GM23338 (cell line): ENCODE results near the gene PXDN. TPM values are rescaled to one million over a fixed set of nuclear protein-coding genes. Genes with fewer than 3 reads are reported as not detected.
A peak's percentile ranks its signal among the peaks of the same experiment; 100 is the strongest.

Experiments used
- ATAC-seq: fragments of 200-7000 bp; cut with Tn5 transposase; 3 replicates; pipeline ENCODE4 v1.9.1; 2020
- DNase-seq: peaks from one replicate; pipeline ENCODE4 v3.0.0-alpha.2; 2015; ENCODE audit warnings: low spot score
- H2AFZ ChIP-seq: fragments of 200-600 bp; sonication (generic); 2 replicates; pipeline ENCODE4 v1.8.0; 2016; ENCODE audit warnings: antibody characterized with exemption, mild to moderate bottlenecking, moderate library complexity
- H3F3A ChIP-seq: fragments of 200-600 bp; sonication (generic); replicated peaks from 2 replicates; pipeline ENCODE4 v1.8.0; 2017; ENCODE audit warnings: antibody characterized with exemption, mixed run types, low read depth
- H3K27ac ChIP-seq: fragments of 200-600 bp; sonication (generic); 2 replicates; pipeline ENCODE4 v1.6.1; 2016; ENCODE audit warnings: low read depth
- H3K27me3 ChIP-seq: fragments of 200-600 bp; sonication (generic); 2 replicates; pipeline ENCODE4 v1.8.0; 2016; ENCODE audit warnings: mild to moderate bottlenecking, mixed run types, moderate library complexity; ENCODE audit not compliant: insufficient read depth
- H3K36me3 ChIP-seq: fragments of 200-600 bp; sonication (generic); 2 replicates; pipeline ENCODE4 v1.8.0; 2016; ENCODE audit warnings: mild to moderate bottlenecking; ENCODE audit not compliant: insufficient read depth
- H3K4me1 ChIP-seq: fragments of 200-600 bp; sonication (generic); 2 replicates; pipeline ENCODE4 v1.8.0; 2016; ENCODE audit warnings: mild to moderate bottlenecking, moderate library complexity; ENCODE audit not compliant: insufficient read depth
- H3K4me2 ChIP-seq: fragments of 200-600 bp; sonication (generic); 2 replicates; pipeline ENCODE4 v1.7.1; 2017; ENCODE audit warnings: mixed run types
- H3K4me3 ChIP-seq: fragments of 200-600 bp; sonication (generic); 2 replicates; pipeline ENCODE4 v1.6.1; 2016; ENCODE audit warnings: mixed run types
- H3K79me2 ChIP-seq: fragments of 200-600 bp; sonication (generic); replicated peaks from 2 replicates; pipeline ENCODE4 v1.8.0; 2017; ENCODE audit warnings: mild to moderate bottlenecking; ENCODE audit not compliant: insufficient read depth
- H3K9me2 ChIP-seq: fragments of 200-600 bp; sonication (generic); 2 replicates; pipeline ENCODE4 v1.8.0; 2017; ENCODE audit not compliant: insufficient read depth
- H4K20me1 ChIP-seq: fragments of 200-600 bp; sonication (generic); replicated peaks from 2 replicates; pipeline ENCODE4 v1.8.0; 2017; ENCODE audit warnings: mild to moderate bottlenecking; ENCODE audit not compliant: insufficient read depth
- H3K27ac Mint-ChIP-seq: 2 replicates; pipeline ENCODE4 v1.8.0; 2020; ENCODE audit warnings: inconsistent platforms, mild to moderate bottlenecking, moderate library complexity, mixed read lengths
- H3K27me3 Mint-ChIP-seq: 3 replicates; pipeline ENCODE4 v1.8.0; 2022; ENCODE audit warnings: low read depth, mild to moderate bottlenecking, moderate library complexity, mixed read lengths, inconsistent platforms; ENCODE audit not compliant: insufficient read depth, poor library complexity
- H3K36me3 Mint-ChIP-seq: 3 replicates; pipeline ENCODE4 v1.8.0; 2021; ENCODE audit warnings: low read depth, mild to moderate bottlenecking, inconsistent platforms, moderate library complexity, mixed read lengths
- H3K4me1 Mint-ChIP-seq: 3 replicates; pipeline ENCODE4 v1.8.0; 2020; ENCODE audit warnings: mild to moderate bottlenecking, inconsistent platforms, mixed read lengths
- H3K4me3 Mint-ChIP-seq: 3 replicates; pipeline ENCODE4 v1.8.0; 2021; ENCODE audit warnings: moderate library complexity, mild to moderate bottlenecking, inconsistent platforms, mixed read lengths
- H3K9me3 Mint-ChIP-seq: 3 replicates; pipeline ENCODE4 v1.8.0; 2020; ENCODE audit warnings: moderate library complexity, mild to moderate bottlenecking, inconsistent platforms, mixed read lengths
- CREB1 ChIP-seq: fragments of 250-450 bp; sonication (Bioruptor Pico); IDR thresholded peaks from 2 replicates; pipeline ENCODE4 v1.5.0; 2020; ENCODE audit warnings: low read depth, mild to moderate bottlenecking, moderate library complexity
- JUNB ChIP-seq: IDR thresholded peaks from one replicate; pipeline ENCODE4 v1.6.1; 2016; ENCODE audit warnings: antibody characterized with exemption; ENCODE audit not compliant: unreplicated experiment
- NANOG ChIP-seq: IDR thresholded peaks from 2 replicates; pipeline ENCODE4 v1.6.1; 2016; ENCODE audit warnings: antibody characterized with exemption, borderline replicate concordance
- ZNF331 ChIP-seq: fragments of 250-450 bp; sonication (Bioruptor Pico); IDR thresholded peaks from 2 replicates; pipeline ENCODE4 v1.5.0; 2020; ENCODE audit warnings: low read depth, mild to moderate bottlenecking, moderate library complexity
- polyA plus RNA-seq: library from polyadenylated mRNA; unstranded; fragments of >200 nt; fragmentation: Nextera tagmentation; extraction: Ambion mirVana; gene quantifications from 2 replicates; pipeline ENCODE4 v1.2.1, GENCODE V29; 2016
- total RNA-seq: library from RNA; depleted of rRNA; stranded (reverse); fragments of >200 nt; shearing (Covaris generic); gene quantifications from 2 replicates; pipeline ENCODE4 v1.2.3, GENCODE V29; 2014
- TF ChIP-seq, protein P1 (sequence below): IDR thresholded peaks from 2 replicates; pipeline ENCODE4 v1.6.1; 2016; ENCODE audit warnings: antibody characterized with exemption
- TF ChIP-seq, protein P2 (sequence below), 2 experiments: fragments of 200-600 bp in 1 of 2; sonication (generic) in 1 of 2; conservative IDR thresholded peaks; 2 replicates each; pipeline versions ENCODE4 v1.5.1 to v1.6.1; 2016 to 2017; ENCODE audit warnings: antibody characterized with exemption in 2 of 2, low read depth in 2 of 2, mild to moderate bottlenecking in 2 of 2, moderate library complexity in 1 of 2

Gene PXDN
- total and polyA plus RNA-seq, 2 experiments from 2014 or later, result 42.2 to 225 TPM

DNA sequence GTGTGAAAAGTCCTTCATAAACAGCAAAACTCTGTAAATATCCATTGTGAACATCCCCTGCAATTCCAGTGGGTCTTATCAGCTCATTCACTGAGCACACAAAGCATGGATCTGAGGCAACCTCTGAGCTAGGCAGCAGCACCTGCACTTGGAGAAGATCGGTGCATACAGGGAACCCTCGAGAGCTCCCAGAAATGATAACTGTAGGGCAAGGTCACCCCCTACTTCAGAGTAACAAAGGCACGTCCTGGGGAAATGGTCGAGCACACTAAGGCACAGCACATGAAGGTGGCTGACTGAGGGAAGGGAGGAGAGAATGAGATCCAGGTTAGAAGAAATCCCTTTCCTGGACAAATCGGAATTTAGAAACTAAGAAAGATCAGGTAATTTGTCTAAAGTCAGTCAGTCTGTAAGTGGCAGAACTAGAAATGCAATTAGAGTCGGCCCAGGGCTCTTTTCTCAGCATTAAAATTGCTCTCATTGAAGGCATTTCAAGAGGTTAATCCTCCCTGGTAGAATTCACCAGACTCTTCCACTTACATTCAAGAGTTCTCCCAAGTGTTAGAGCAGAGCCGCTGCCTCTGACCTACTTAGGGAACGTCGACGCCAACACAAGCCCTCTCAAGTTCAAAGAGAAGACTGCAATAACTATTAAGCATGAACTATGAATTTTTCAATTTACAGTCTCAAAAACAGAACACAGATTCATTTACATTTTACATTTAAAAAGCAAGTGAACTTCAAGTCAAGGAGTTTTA, 45.9 kb downstream of the PXDN start:
- H4K20me1 ChIP-seq, result peaks cover 29% of the 10 kb centered on the region
- H3K27ac ChIP-seq, result no peak overlapping the region; the same call in 1 of the 2 replicates
- 0 out of 3 replicates have a peak, but pooled peaks cover 2% of the 10 kb centered on the region for H3K36me3 Mint-ChIP-seq
- H3K79me2 ChIP-seq, result peaks cover 71% of the 10 kb centered on the region
- no peak overlapping the region for H2AFZ ChIP-seq
- H3F3A ChIP-seq, result no peaks in the 10 kb centered on the region
- no peaks in the 10 kb centered on the region for H3K36me3 ChIP-seq
- TF ChIP-seq, protein P1, sequence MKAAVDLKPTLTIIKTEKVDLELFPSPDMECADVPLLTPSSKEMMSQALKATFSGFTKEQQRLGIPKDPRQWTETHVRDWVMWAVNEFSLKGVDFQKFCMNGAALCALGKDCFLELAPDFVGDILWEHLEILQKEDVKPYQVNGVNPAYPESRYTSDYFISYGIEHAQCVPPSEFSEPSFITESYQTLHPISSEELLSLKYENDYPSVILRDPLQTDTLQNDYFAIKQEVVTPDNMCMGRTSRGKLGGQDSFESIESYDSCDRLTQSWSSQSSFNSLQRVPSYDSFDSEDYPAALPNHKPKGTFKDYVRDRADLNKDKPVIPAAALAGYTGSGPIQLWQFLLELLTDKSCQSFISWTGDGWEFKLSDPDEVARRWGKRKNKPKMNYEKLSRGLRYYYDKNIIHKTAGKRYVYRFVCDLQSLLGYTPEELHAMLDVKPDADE, result no peak
- no peak overlapping the region for H3K4me3 Mint-ChIP-seq
- H3K4me1 ChIP-seq, result peaks cover 16% of the 10 kb centered on the region
- H3K4me3 ChIP-seq, result no peak overlapping the region
- peaks cover 13% of the 10 kb centered on the region for H3K27me3 Mint-ChIP-seq
- no peaks in the 10 kb centered on the region for H3K9me3 Mint-ChIP-seq
- H3K9me2 ChIP-seq, result no peaks in the 10 kb centered on the region
- no peak overlapping the region for H3K4me2 ChIP-seq
- H3K27me3 ChIP-seq, result no peaks in the 10 kb centered on the region
- ATAC-seq (peak; percentile 14; the same call in 1 of the 3 replicates), DNase-seq (no peak)
- no peak overlapping the region for H3K27ac Mint-ChIP-seq
- H3K4me1 Mint-ChIP-seq, result peaks cover 45% of the 10 kb centered on the region

DNA sequence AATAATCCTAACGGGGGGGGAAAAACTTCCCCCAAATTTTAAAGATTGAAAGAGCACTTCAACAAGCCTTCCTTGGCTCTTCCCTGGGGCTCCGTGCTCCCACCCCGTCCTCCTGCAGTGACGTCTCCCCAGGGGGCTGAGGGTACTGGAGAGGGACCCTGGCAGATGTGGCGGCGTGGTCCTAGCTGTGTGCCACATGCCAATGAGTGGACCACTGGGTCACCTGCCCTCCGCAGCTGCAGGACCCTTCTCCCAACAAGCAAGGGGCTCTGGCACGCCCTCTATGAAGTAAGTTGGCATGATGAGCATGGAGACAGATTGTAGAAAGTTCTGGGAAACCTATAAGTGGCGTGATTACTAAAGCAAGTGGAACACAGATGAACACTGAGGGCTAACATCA, 46.7 kb downstream of the PXDN start:
- H3K4me1 Mint-ChIP-seq, result peaks cover 43% of the 10 kb centered on the region
- Histone ChIP-seq H3K9me2 (no peaks in the 10 kb centered on the region), H2AFZ (no peak overlapping the region), H4K20me1 (peaks cover 29% of the 10 kb centered on the region), H3K36me3 (no peaks in the 10 kb centered on the region), H3K4me3 (no peak overlapping the region), H3K4me2 (no peak overlapping the region), H3K4me1 (peaks cover 16% of the 10 kb centered on the region), H3K79me2 (peaks cover 79% of the 10 kb centered on the region), H3K27ac (no peak overlapping the region), H3F3A (no peaks in the 10 kb centered on the region), H3K27me3 (no peaks in the 10 kb centered on the region)
- peaks cover 7% of the 10 kb centered on the region for H3K36me3 Mint-ChIP-seq
- H3K9me3 Mint-ChIP-seq, result no peaks in the 10 kb centered on the region
- H3K27me3 Mint-ChIP-seq, result peaks cover 11% of the 10 kb centered on the region
- DNase-seq, result no peak
- ATAC-seq, result no peak
- no peak for TF ChIP-seq CREB1 (CRISPR knock-in tag)
- no peak for TF ChIP-seq ZNF331
- TF ChIP-seq NANOG, result no peak
- no peak overlapping the region; the same call in 1 of the 2 replicates for H3K27ac Mint-ChIP-seq
- no peak overlapping the region for H3K4me3 Mint-ChIP-seq

DNA sequence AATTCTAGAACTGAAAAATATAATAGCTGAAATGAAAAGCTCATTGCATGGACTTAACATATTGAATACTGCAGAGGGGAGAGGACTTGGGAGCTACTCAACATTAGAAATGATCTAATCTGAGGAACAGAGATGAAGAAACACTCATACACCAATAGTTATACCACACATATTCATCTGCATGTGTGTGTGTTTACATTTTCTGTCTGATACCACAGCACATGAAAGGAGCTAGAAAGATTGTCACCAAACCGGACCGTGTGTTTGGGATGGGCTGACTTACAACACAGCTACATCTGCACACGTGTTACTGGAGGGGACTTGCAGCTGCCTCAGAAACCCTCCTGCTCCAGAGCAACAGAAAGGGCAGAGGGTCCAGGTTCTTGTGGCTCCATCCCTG, 47.8 kb downstream of the PXDN start:
- peaks cover 13% of the 10 kb centered on the region for H3K36me3 Mint-ChIP-seq
- TF ChIP-seq JUNB, result no peak
- TF ChIP-seq, protein P2, sequence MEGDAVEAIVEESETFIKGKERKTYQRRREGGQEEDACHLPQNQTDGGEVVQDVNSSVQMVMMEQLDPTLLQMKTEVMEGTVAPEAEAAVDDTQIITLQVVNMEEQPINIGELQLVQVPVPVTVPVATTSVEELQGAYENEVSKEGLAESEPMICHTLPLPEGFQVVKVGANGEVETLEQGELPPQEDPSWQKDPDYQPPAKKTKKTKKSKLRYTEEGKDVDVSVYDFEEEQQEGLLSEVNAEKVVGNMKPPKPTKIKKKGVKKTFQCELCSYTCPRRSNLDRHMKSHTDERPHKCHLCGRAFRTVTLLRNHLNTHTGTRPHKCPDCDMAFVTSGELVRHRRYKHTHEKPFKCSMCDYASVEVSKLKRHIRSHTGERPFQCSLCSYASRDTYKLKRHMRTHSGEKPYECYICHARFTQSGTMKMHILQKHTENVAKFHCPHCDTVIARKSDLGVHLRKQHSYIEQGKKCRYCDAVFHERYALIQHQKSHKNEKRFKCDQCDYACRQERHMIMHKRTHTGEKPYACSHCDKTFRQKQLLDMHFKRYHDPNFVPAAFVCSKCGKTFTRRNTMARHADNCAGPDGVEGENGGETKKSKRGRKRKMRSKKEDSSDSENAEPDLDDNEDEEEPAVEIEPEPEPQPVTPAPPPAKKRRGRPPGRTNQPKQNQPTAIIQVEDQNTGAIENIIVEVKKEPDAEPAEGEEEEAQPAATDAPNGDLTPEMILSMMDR (conservative IDR thresholded peaks at IDR 0.05; ENCODE audit: low read depth in 2 of 2), result no peak
- TF ChIP-seq, protein P1, result no peak

More for the DNA sequence above, 47.8 kb downstream of the PXDN start:
- Mint-ChIP-seq H3K27me3 (peaks cover 7% of the 10 kb centered on the region), H3K9me3 (no peaks in the 10 kb centered on the region), H3K4me3 (no peak overlapping the region), H3K27ac (no peak overlapping the region), H3K4me1 (peaks cover 32% of the 10 kb centered on the region)
- Histone ChIP-seq H3K79me2 (peaks cover 80% of the 10 kb centered on the region), H4K20me1 (peaks cover 27% of the 10 kb centered on the region), H3K36me3 (no peaks in the 10 kb centered on the region), H3K9me2 (no peaks in the 10 kb centered on the region), H3K27ac (no peak overlapping the region), H2AFZ (no peak overlapping the region), H3K4me3 (no peak overlapping the region), H3F3A (no peaks in the 10 kb centered on the region), H3K27me3 (no peaks in the 10 kb centered on the region), H3K4me1 (peaks cover 8% of the 10 kb centered on the region; the same call in 1 of the 2 replicates), H3K4me2 (no peak overlapping the region)
- DNase-seq (no peak), ATAC-seq (no peak)
